T-cell (primary cell): ENCODE measurements around the gene TECPR2. TPM values are rescaled to one million over a fixed set of nuclear protein-coding genes. Genes with fewer than 3 reads are reported as not detected.

Experiments
- ATAC-seq, 4 experiments: fragments of 200-7000 bp in 3 of 4; fragments of 150-1000 bp in 1 of 4; cut with Tn5 transposase; replicated peaks in 1 of 4; 1 replicate in 3 of 4; 2 replicates in 1 of 4; pipeline ENCODE4 v1.10.0; 2021; ENCODE audit warnings: moderate library complexity in 3 of 4, mild to moderate bottlenecking in 2 of 4, moderate number of reproducible peaks in 1 of 4
- CTCF ChIA-PET, 2 donors: fragments of 300-600 bp; sonication (Branson Sonifier 250); formaldehyde crosslinking; loops; one replicate each; lab custom pipeline; 2022; ENCODE audit warnings: antibody characterized with exemption in 2 of 2; lab: Charles Lee
- POLR2A ChIA-PET, 2 donors: fragments of 300-600 bp; sonication (Branson Sonifier 250); formaldehyde crosslinking; loops; one replicate each; lab custom pipeline; 2022; ENCODE audit warnings: antibody characterized with exemption in 2 of 2; lab: Charles Lee
- DNase-seq, 35 experiments: peaks; one replicate each; pipeline versions ENCODE4 v3.0.0 to v3.0.0-alpha.2; 2013 to 2023
- H3K27ac ChIP-seq: one replicate; pipeline ENCODE4 v1.5.1; 2013; ENCODE audit warnings: low read length
- H3K27me3 ChIP-seq, 2 experiments: replicated peaks in 1 of 2; 1 replicate in 1 of 2; 2 replicates in 1 of 2; pipeline versions ENCODE4 v1.6.1 to v1.7.0; 2013; ENCODE audit warnings: low read length in 1 of 2, mixed read lengths in 1 of 2; ENCODE audit not compliant: control insufficient read depth in 2 of 2, insufficient read depth in 2 of 2; ENCODE audit errors: extremely low read depth in 1 of 2
- H3K36me3 ChIP-seq, 2 donors: 1 replicate in 1 of 2; 2 replicates in 1 of 2; pipeline versions ENCODE4 v1.6.1 to v1.7.0; 2013; ENCODE audit warnings: low read length in 1 of 2; ENCODE audit not compliant: control insufficient read depth in 2 of 2, insufficient read depth in 1 of 2; ENCODE audit errors: extremely low read depth in 1 of 2
- H3K4me1 ChIP-seq, 2 experiments: 1 replicate in 1 of 2; 2 replicates in 1 of 2; pipeline versions ENCODE4 v1.6.1 to v1.7.0; 2013; ENCODE audit warnings: low read length in 2 of 2, mixed read lengths in 1 of 2; ENCODE audit not compliant: insufficient read depth in 2 of 2, control insufficient read depth in 1 of 2; ENCODE audit errors: extremely low read depth in 1 of 2
- H3K4me3 ChIP-seq, 2 donors: 1 replicate in 1 of 2; 2 replicates in 1 of 2; pipeline versions ENCODE4 v1.5.1 to v1.7.0; 2013; ENCODE audit warnings: mild to moderate bottlenecking in 2 of 2, low read length in 1 of 2, moderate library complexity in 1 of 2; ENCODE audit not compliant: control insufficient read depth in 1 of 2; ENCODE audit errors: extremely low read depth in 1 of 2
- H3K9me3 ChIP-seq: 2 replicates; pipeline ENCODE4 v1.7.0; 2013
- H3K27ac Mint-ChIP-seq, 2 donors: one replicate each; pipeline ENCODE4 v1.8.0; 2020 to 2021; ENCODE audit warnings: mild to moderate bottlenecking in 2 of 2, mixed read lengths in 2 of 2
- H3K27me3 Mint-ChIP-seq, 2 donors: one replicate each; pipeline ENCODE4 v1.8.0; 2021 to 2022; ENCODE audit warnings: mixed read lengths in 2 of 2
- H3K36me3 Mint-ChIP-seq: one replicate; pipeline ENCODE4 v1.8.0; 2021; ENCODE audit warnings: mixed read lengths
- H3K4me1 Mint-ChIP-seq, 3 donors: one replicate each; pipeline ENCODE4 v1.8.0; 2020 to 2022; ENCODE audit warnings: mixed read lengths in 3 of 3, mild to moderate bottlenecking in 1 of 3
- H3K4me3 Mint-ChIP-seq, 3 donors: one replicate each; pipeline ENCODE4 v1.8.0; 2020 to 2022; ENCODE audit warnings: mild to moderate bottlenecking in 3 of 3, mixed read lengths in 3 of 3, moderate library complexity in 3 of 3
- H3K9me3 Mint-ChIP-seq, 3 donors: one replicate each; pipeline ENCODE4 v1.8.0; 2020 to 2022; ENCODE audit warnings: mixed read lengths in 3 of 3
- WGBS: methylation state at CpG from one replicate; pipeline ENCODE4 v1.1.5; 2013; ENCODE audit warnings: missing lambda C conversion rate; ENCODE audit not compliant: insufficient coverage; 5-methylcytosine and 5-hydroxymethylcytosine counted together
- total RNA-seq, 35 experiments: library from RNA in 6 of 35; stranded (reverse) in 6 of 35; fragments of 120-200 nt in 1 of 35; gene quantifications; one replicate each; pipeline versions ENCODE4 v1.2.1 to v1.2.4 and lab custom pipeline; 2013 to 2026

Gene TECPR2
- total RNA-seq, 5 donors from 2014 or later (not counting 1 experiment from before 2014, with no cell fraction given): 8.6 to 16.5 (median 10.8) TPM

DNA sequence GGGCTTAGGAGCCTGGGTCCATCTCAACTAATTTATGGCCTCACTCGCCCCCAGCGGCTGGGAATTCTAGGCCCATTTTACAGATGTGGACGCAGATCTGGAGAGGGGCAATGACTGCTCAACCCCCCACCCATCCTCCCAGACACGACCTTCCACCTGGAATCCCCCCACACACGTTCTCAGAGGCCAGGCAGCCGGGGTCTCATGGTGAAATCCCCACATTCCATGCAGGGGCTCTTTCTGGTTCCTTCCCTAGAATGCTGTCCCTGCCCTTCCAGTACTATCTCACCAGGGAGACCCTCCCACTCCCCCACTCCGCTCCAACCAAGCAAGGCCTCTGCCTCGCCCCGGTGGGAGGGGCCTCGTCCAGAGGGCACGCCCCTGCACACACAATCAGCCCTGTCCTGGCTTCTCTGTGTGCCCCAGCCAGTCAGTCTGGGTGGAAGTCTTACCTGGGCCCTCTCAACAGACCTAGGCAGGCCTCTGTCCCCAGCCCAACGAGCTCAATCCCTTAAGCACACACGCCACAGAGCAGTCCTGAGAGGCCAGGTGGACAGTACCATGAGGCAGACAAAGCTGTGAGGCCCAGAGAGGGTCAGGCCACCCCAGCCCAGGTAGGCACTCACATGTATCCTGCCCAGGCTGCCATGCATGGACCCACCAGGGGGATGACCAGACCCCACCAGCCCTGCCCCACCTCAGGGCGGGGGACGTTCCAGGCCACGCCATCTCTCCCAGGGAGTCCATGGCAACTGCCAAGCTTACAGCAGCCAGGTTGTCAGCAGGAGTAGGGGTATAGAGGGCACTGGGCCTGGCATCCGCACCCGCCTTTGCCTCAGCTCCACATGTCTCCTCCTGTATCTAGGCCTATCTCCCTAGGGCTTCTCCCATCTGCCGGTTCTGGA lies 148.1 kb downstream of the TECPR2 start:
- Histone ChIP-seq H3K4me3 (peak overlapping the region; percentile 73 to 80), H3K4me1 (peaks cover 6 to 25% of the 10 kb centered on the region in 2 experiments), H3K36me3 (no peaks in the 10 kb centered on the region), H3K27ac (no peak overlapping the region), H3K9me3 (no peaks in the 10 kb centered on the region), H3K27me3 (peaks cover 0 to 14% of the 10 kb centered on the region in 2 experiments)
- 66% methylated on average over 18 of the region's 19 CpGs for WGBS
- POLR2A ChIA-PET: no interaction called here
- Mint-ChIP-seq H3K4me3 (peak overlapping the region; percentile 77 to 82 (median 82)), H3K36me3 (no peaks in the 10 kb centered on the region), H3K27ac (no peak overlapping the region), H3K27me3 (peaks cover 0 to 9% of the 10 kb centered on the region in 2 donors), H3K4me1 (peaks cover 10 to 13% (median 13%) of the 10 kb centered on the region in 3 donors), H3K9me3 (peaks cover 0 to 4% (median 0%) of the 10 kb centered on the region in 3 donors)
- CTCF ChIA-PET: no interaction called here
- no peak for ATAC-seq
- DNase-seq: peak in 7 of 35 experiments; percentile 13 to 40 (median 30)

GRCh38 chr14:102511538-102511937 lies 148.8 kb downstream of the TECPR2 start:
- Mint-ChIP-seq H3K9me3 (peaks cover 0 to 4% (median 0%) of the 10 kb centered on the region in 3 donors), H3K27me3 (peaks cover 0 to 13% of the 10 kb centered on the region in 2 donors), H3K4me3 (peak overlapping the region; percentile 34 to 82 (median 34)), H3K27ac (no peak overlapping the region), H3K36me3 (no peaks in the 10 kb centered on the region), H3K4me1 (peaks cover 14 to 17% (median 16%) of the 10 kb centered on the region in 3 donors)
- CTCF ChIA-PET: interaction anchor here in 1 of 2 donors (0.7 kb wide), 1 partner anchor 99 kb away, joined by 3 read pairs; no protein-coding TSS in a partner anchor
- no peak for ATAC-seq
- POLR2A ChIA-PET: no interaction called here
- H3K4me3 ChIP-seq: no peak overlapping the region
- H3K27me3 ChIP-seq: peaks cover 0 to 18% of the 10 kb centered on the region in 2 experiments
- no peak overlapping the region for H3K27ac ChIP-seq
- H3K36me3 ChIP-seq: no peaks in the 10 kb centered on the region
- 100% methylated on average over 4 of the region's 5 CpGs for WGBS
- H3K9me3 ChIP-seq: no peaks in the 10 kb centered on the region
- H3K4me1 ChIP-seq: peaks cover 6 to 29% of the 10 kb centered on the region in 2 experiments
- no peak for DNase-seq

DNA sequence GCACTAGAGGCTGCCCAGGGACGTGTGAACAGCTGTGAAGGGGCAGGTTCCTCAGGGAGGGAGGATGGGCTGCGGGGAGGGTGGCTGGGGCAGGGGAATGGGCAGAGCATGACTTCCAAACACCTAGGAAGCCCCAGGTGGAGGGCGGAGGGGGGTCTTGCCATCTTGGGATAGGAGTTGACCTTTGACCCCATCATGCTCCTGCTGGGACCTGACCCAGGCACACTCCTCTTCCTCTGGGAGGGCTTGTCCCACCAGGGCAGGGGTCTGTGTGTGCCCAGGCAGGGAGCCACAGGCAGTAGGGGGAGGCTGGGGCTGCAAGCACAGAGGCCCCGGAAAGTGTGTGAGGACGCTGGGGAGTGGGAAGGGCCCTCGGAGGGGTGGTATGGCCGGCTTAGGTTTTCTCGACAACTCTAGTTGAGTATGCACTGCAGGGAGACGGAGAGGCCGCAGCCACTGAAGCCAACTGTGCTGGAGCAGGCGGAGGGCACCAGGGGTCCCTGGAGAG lies 150.1 kb downstream of the TECPR2 start:
- no peaks in the 10 kb centered on the region for H3K36me3 Mint-ChIP-seq
- H3K36me3 ChIP-seq: no peaks in the 10 kb centered on the region
- H3K9me3 ChIP-seq: no peaks in the 10 kb centered on the region
- H3K4me3 ChIP-seq: no peak overlapping the region
- H3K4me1 ChIP-seq: peaks cover 6 to 35% of the 10 kb centered on the region in 2 experiments
- peaks cover 0 to 15% of the 10 kb centered on the region in 2 donors for H3K27me3 Mint-ChIP-seq
- DNase-seq: no peak
- H3K4me1 Mint-ChIP-seq: peaks cover 15 to 19% (median 16%) of the 10 kb centered on the region in 3 donors
- H3K27ac Mint-ChIP-seq: no peak overlapping the region
- ATAC-seq: no peak
- H3K9me3 Mint-ChIP-seq: peaks cover 0 to 3% (median 0%) of the 10 kb centered on the region in 3 donors
- no peak overlapping the region for H3K27ac ChIP-seq
- ChIA-PET POLR2A (no interaction called here), CTCF (interaction anchor here in 1 of 2 donors (0.7 kb wide), 1 partner anchor 36 kb away, joined by 3 read pairs; no protein-coding TSS in a partner anchor)
- 89% methylated on average over 9 of the region's 11 CpGs for WGBS
- peaks cover 0 to 26% of the 10 kb centered on the region in 2 experiments for H3K27me3 ChIP-seq
- H3K4me3 Mint-ChIP-seq: no peak overlapping the region

- WGBS: 88% methylated on average over 16 of the region's 21 CpGs
- peaks cover 15 to 17% (median 16%) of the 10 kb centered on the region in 3 donors for H3K4me1 Mint-ChIP-seq
- H3K36me3 Mint-ChIP-seq: no peaks in the 10 kb centered on the region
- peak overlapping the region in 1 of 3 donors; percentile 35 for H3K4me3 Mint-ChIP-seq
- H3K27me3 Mint-ChIP-seq: peaks cover 0 to 15% of the 10 kb centered on the region in 2 donors
- ChIA-PET POLR2A (no interaction called here), CTCF (interaction anchor here (0.6 to 2.4 kb wide), 2 partner anchors 76 to 502 kb away, joined by 3 to 11 read pairs; no protein-coding TSS in a partner anchor)
- H3K27me3 ChIP-seq: peaks cover 2 to 26% of the 10 kb centered on the region in 2 experiments
- H3K9me3 Mint-ChIP-seq: no peaks in the 10 kb centered on the region
- no peaks in the 10 kb centered on the region for H3K36me3 ChIP-seq
- ATAC-seq (no peak), DNase-seq (no peak)
- no peaks in the 10 kb centered on the region for H3K9me3 ChIP-seq
- no peak overlapping the region for H3K27ac ChIP-seq
- no peak overlapping the region for H3K4me3 ChIP-seq
- peaks cover 6 to 29% of the 10 kb centered on the region in 2 experiments for H3K4me1 ChIP-seq
- H3K27ac Mint-ChIP-seq: no peak overlapping the region
These were observed 151.4 kb downstream of the TECPR2 start for GRCh38 chr14:102513899-102514772.

- Mint-ChIP-seq H3K4me1 (peaks cover 15 to 17% (median 16%) of the 10 kb centered on the region in 3 donors), H3K4me3 (peak overlapping the region in 1 of 3 donors; percentile 35), H3K27ac (no peak overlapping the region), H3K36me3 (no peaks in the 10 kb centered on the region), H3K9me3 (no peaks in the 10 kb centered on the region), H3K27me3 (peaks cover 0 to 15% of the 10 kb centered on the region in 2 donors)
- peaks cover 6 to 25% of the 10 kb centered on the region in 2 experiments for H3K4me1 ChIP-seq
- no peaks in the 10 kb centered on the region for H3K36me3 ChIP-seq
- WGBS: 86% methylated on average over 10 of the region's 12 CpGs
- DNase-seq (no peak), ATAC-seq (no peak)
- POLR2A ChIA-PET: interaction anchor here in 1 of 2 donors (0.6 kb wide), 1 partner anchor 165 kb away, joined by 4 read pairs; no protein-coding TSS in a partner anchor
- H3K9me3 ChIP-seq: no peaks in the 10 kb centered on the region
- no peak overlapping the region for H3K4me3 ChIP-seq
- H3K27me3 ChIP-seq: peaks cover 2 to 26% of the 10 kb centered on the region in 2 experiments
- CTCF ChIA-PET: interaction anchor here (0.6 to 2.4 kb wide), 5 partner anchors 9 to 555 kb away, joined by 3 to 11 read pairs (median 3); no protein-coding TSS in a partner anchor
- no peak overlapping the region for H3K27ac ChIP-seq
These were observed 152.4 kb downstream of the TECPR2 start for GRCh38 chr14:102514987-102515733.
